ENCODE results near the gene IQSEC1. TPM values are rescaled to one million over a fixed set of nuclear protein-coding genes. Genes with fewer than 3 reads are reported as not detected.

IQSEC1 gene
- total and polyA plus RNA-seq, 2 of the 8 experiments (the other 6 are each of a cell fraction or from before 2014, with no cell fraction given), result 6.8 to 28.8 TPM

- Histone ChIP-seq H4K20me1 (replicated peaks in 1 of 2; ENCODE audit: control insufficient read depth in 1 of 2, insufficient read depth in 2 of 2, low read length in 2 of 2) (peaks cover 0 to 4% of the 10 kb centered on the region in 2 experiments), H2AK5ac (ENCODE audit: low read depth, low read length) (no peak overlapping the region), H3K79me2 (ENCODE audit: control insufficient read depth in 1 of 2, insufficient read depth in 2 of 2, low read length in 2 of 2) (no peaks in the 10 kb centered on the region), H3K14ac (ENCODE audit: insufficient read length) (no peak overlapping the region), H4K5ac (ENCODE audit: insufficient read length, low read depth, low read length) (no peak overlapping the region), H2BK12ac (ENCODE audit: low read depth, low read length) (no peak overlapping the region), H3K27ac (ENCODE audit: low read depth, low read length) (no peak overlapping the region), H3K18ac (ENCODE audit: extremely low read depth, low read length) (no peak overlapping the region), H4K8ac (ENCODE audit: extremely low read depth, insufficient read depth, low read length) (no peak overlapping the region), H3K4me1 (replicated peaks in 1 of 4; ENCODE audit: control insufficient read depth in 3 of 4, insufficient read depth in 4 of 4, low read length in 3 of 4) (peaks cover 0 to 5% (median 0%) of the 10 kb centered on the region in 4 experiments; a peak in 1 of 7 replicates), H2BK20ac (ENCODE audit: low read length) (no peak overlapping the region), H3K27me3 (replicated peaks in 1 of 4; ENCODE audit: control insufficient read depth in 3 of 4, extremely low read depth in 1 of 4, insufficient read depth in 3 of 4, low read length in 3 of 4) (no peaks in the 10 kb centered on the region), H3K56ac (replicated peaks; ENCODE audit: insufficient read length, low read depth, low read length) (no peak overlapping the region), H3K79me1 (ENCODE audit: low read depth, low read length) (no peaks in the 10 kb centered on the region), H2AFZ (ENCODE audit: low read length) (no peak overlapping the region), H2BK15ac (ENCODE audit: low read length) (no peak overlapping the region), H3K23ac (ENCODE audit: insufficient read length) (no peak overlapping the region), H3K4me3 (ENCODE audit: extremely low read depth in 1 of 4, insufficient read depth in 2 of 4, low read depth in 3 of 4, low read length in 4 of 4) (no peak overlapping the region), H3K4me2 (ENCODE audit: insufficient read depth in 1 of 2, low read depth in 2 of 2, low read length in 2 of 2) (no peak overlapping the region), H3K4ac (replicated peaks; ENCODE audit: insufficient read length, low read depth, low read length) (no peak overlapping the region), H3K23me2 (ENCODE audit: low read depth, low read length) (no peaks in the 10 kb centered on the region), H4K91ac (replicated peaks; ENCODE audit: insufficient read length, low read length) (no peak overlapping the region), H3K9me3 (ENCODE audit: insufficient read depth in 2 of 2, low read depth in 1 of 2, low read length in 1 of 2) (no peaks in the 10 kb centered on the region), H2BK5ac (ENCODE audit: low read depth, low read length) (no peak overlapping the region), H2BK120ac (replicated peaks; ENCODE audit: low read depth, low read length) (no peak overlapping the region), H3K9ac (replicated peaks in 1 of 4; ENCODE audit: extremely low read depth in 1 of 4, low read depth in 3 of 4, low read length in 3 of 4) (no peak overlapping the region), H3K36me3 (ENCODE audit: control insufficient read depth in 2 of 4, insufficient read depth in 4 of 4, low read length in 3 of 4) (no peaks in the 10 kb centered on the region)
- POLR2A ChIA-PET (ENCODE audit: partially characterized antibody), result no interaction called here
- FAIRE-seq (no peak), DNase-seq (ENCODE audit: low read depth in 1 of 2, low spot score in 2 of 2) (no peak)
- WGBS, 2 experiments (ENCODE audit: extremely low coverage in 1 of 2, insufficient coverage in 1 of 2, insufficient read length in 1 of 2, insufficient replicate concordance in 2 of 2, low coverage in 1 of 2, low lambda C conversion rate in 2 of 2, missing lambda C conversion rate in 1 of 2), result 91% methylated on average over 13 of the region's 13 CpGs; no CpG with 5 or more reads in 1 of the 2 experiments
- CTCF ChIA-PET (ENCODE audit: partially characterized antibody), result interaction anchor here (0.6 to 7.4 kb wide), 13 partner anchors 12 to 465 kb away, joined by 3 to 56 read pairs (median 5); no protein-coding TSS in a partner anchor
- TF ChIP-seq HDAC2 (IDR thresholded peaks at IDR 0.05; ENCODE audit: borderline replicate concordance in 1 of 2, low read depth in 2 of 2, low read length in 2 of 2) (no peak), CTCF (IDR thresholded peaks at IDR 0.05; ENCODE audit: control extremely low read depth in 1 of 3, insufficient read depth in 1 of 3, low read depth in 1 of 3, low read length in 3 of 3) (peak in 2 of 3 experiments; percentile 19 to 24; a peak in 2 of 4 replicates), RAD21 (IDR thresholded peaks at IDR 0.05 in 1 of 2, conservative IDR thresholded peaks at IDR 0.05 in 1 of 2; ENCODE audit: low read depth in 2 of 2, low read length in 2 of 2) (peak in 1 of 2 experiments; percentile 8; a peak in 1 of 4 replicates)
Measured at GRCh38 chr3:13107661-13108060, 34.4 kb upstream of the IQSEC1 start.
